Panc1 (cell line): ENCODE measurements around the gene TBC1D21. TPM values are rescaled to one million over a fixed set of nuclear protein-coding genes. Genes with fewer than 3 reads are reported as not detected.

ENCODE experiments used
- ATAC-seq: fragments of 200-7000 bp; cut with Tn5 transposase; 2 replicates; pipeline ENCODE4 v1.9.1; 2020; ENCODE audit warnings: mild to moderate bottlenecking, moderate library complexity
- BruUV-seq: library from RNA; stranded (reverse); fragments of 400-500 nt; replicated peaks from 2 replicates; lab custom pipeline; 2021; lab: Mats Ljungman, UMichigan
- CTCF ChIA-PET: fragments of 300-600 bp; sonication (Branson Sonifier 250); formaldehyde crosslinking; loops from one replicate; lab custom pipeline; 2022; ENCODE audit warnings: antibody characterized with exemption; lab: Charles Lee
- POLR2A ChIA-PET: fragments of 300-600 bp; sonication (Branson Sonifier 250); formaldehyde crosslinking; loops from one replicate; lab custom pipeline; 2022; ENCODE audit warnings: antibody characterized with exemption; lab: Charles Lee
- DNase-seq: peaks from one replicate; pipeline ENCODE4 v3.0.0-alpha.2; 2010; ENCODE audit warnings: low read depth, low spot score
- H3K27ac ChIP-seq: 2 replicates; pipeline ENCODE4 v1.5.1; 2011; ENCODE audit warnings: mild to moderate bottlenecking, low read length, inconsistent platforms
- H3K27me3 ChIP-seq: fragments of 200-500 bp; sonication (Bioruptor generic); 2 replicates; pipeline ENCODE4 v1.6.0; 2014; ENCODE audit warnings: low read length, inconsistent platforms; ENCODE audit not compliant: control insufficient read depth, insufficient read depth
- H3K36me3 ChIP-seq: fragments of 200-500 bp; sonication (Bioruptor generic); 2 replicates; pipeline ENCODE4 v1.5.1; 2014; ENCODE audit warnings: inconsistent platforms, mild to moderate bottlenecking, low read length, moderate library complexity; ENCODE audit not compliant: control insufficient read depth, insufficient read depth
- H3K4me1 ChIP-seq: 2 replicates; pipeline ENCODE4 v1.5.1; 2011; ENCODE audit warnings: inconsistent platforms, mild to moderate bottlenecking, low read length, moderate library complexity; ENCODE audit not compliant: control insufficient read depth, insufficient read depth
- H3K4me3 ChIP-seq, 2 experiments: 2 replicates each; pipeline ENCODE4 v1.5.1; 2011 to 2012; ENCODE audit warnings: low read depth in 2 of 2, low read length in 2 of 2, mild to moderate bottlenecking in 2 of 2, inconsistent platforms in 1 of 2, moderate library complexity in 1 of 2
- H3K9me3 ChIP-seq: fragments of 200-500 bp; sonication (Bioruptor generic); 2 replicates; pipeline ENCODE4 v1.5.1; 2014; ENCODE audit warnings: low read depth, mild to moderate bottlenecking, inconsistent platforms, low read length, moderate library complexity; ENCODE audit not compliant: control insufficient read depth, insufficient read depth
- POLR2AphosphoS5 ChIP-seq: IDR thresholded peaks from 2 replicates; pipeline ENCODE4 v1.6.1; 2012; ENCODE audit warnings: mild to moderate bottlenecking, low read depth, low read length, moderate library complexity
- SIN3A ChIP-seq: IDR thresholded peaks from 2 replicates; pipeline ENCODE4 v1.6.1; 2012; ENCODE audit warnings: low read depth, mild to moderate bottlenecking, low read length, moderate library complexity, borderline replicate concordance; ENCODE audit not compliant: insufficient read depth
- TCF7L2 ChIP-seq: IDR thresholded peaks from 2 replicates; pipeline ENCODE4 v1.6.1; 2011; ENCODE audit warnings: mild to moderate bottlenecking, low read depth, low read length, inconsistent platforms
- in situ Hi-C: cut with HindIII; loops from 2 replicates; pipeline ENCODE4 v1.10.0; 2016; ENCODE audit warnings: low sequenced_read_pairs, low pct_unique_long_range_greater_than_20kb
- intact Hi-C: fragments of 100-400 bp; cut with micrococcal nuclease; formaldehyde crosslinking; loops from one replicate; pipeline ENCODE4 v1.10.0; 2022; ENCODE audit not compliant: unreplicated experiment
- total RNA-seq: library from RNA; stranded (reverse); gene quantifications from one replicate; pipeline ENCODE4 v1.2.1, GENCODE V29; 2021; ENCODE audit not compliant: unreplicated experiment
- TF ChIP-seq, protein P1 (sequence below): fragments of 450-650 bp; IDR thresholded peaks from 2 replicates; pipeline ENCODE4 v1.5.1; 2017; ENCODE audit warnings: mild to moderate bottlenecking
- TF ChIP-seq, protein P2 (sequence below), 2 experiments: IDR thresholded peaks; 2 replicates each; pipeline ENCODE4 v1.6.1; 2011 to 2012; ENCODE audit warnings: low read depth in 2 of 2, control low read depth in 1 of 2, low read length in 1 of 2, mild to moderate bottlenecking in 1 of 2, moderate library complexity in 1 of 2; ENCODE audit not compliant: insufficient read depth in 1 of 2

The TBC1D21 gene
- total RNA-seq, 1 experiment from 2014 or later, result not detected

DNA sequence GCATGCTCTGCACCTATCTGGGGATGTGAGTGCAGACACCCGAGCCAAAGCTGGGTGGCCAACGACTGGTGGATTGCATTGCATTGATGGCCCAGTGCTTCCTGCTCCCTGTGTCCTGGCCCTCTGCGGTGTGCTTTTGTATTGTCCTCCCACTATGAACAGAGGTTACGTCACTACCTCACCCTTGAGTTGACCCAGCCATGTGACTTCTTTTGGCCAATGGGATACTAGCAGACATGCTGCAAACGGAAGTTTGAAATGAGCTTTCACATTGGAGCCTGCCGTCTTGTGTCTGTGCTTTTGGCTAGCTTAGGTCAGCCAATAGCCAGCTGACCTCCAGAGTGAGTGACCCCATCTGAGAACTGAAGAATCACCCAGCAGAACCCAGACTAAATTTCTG, 15.3 kb upstream of the TBC1D21 start:
- no peaks in the 10 kb centered on the region for H3K9me3 ChIP-seq
- POLR2A ChIA-PET, result no interaction called here
- intact Hi-C loops, result no loop called here
- no peak for TF ChIP-seq POLR2AphosphoS5
- no peak for TF ChIP-seq SIN3A
- TF ChIP-seq TCF7L2, result no peak
- TF ChIP-seq, protein P1, sequence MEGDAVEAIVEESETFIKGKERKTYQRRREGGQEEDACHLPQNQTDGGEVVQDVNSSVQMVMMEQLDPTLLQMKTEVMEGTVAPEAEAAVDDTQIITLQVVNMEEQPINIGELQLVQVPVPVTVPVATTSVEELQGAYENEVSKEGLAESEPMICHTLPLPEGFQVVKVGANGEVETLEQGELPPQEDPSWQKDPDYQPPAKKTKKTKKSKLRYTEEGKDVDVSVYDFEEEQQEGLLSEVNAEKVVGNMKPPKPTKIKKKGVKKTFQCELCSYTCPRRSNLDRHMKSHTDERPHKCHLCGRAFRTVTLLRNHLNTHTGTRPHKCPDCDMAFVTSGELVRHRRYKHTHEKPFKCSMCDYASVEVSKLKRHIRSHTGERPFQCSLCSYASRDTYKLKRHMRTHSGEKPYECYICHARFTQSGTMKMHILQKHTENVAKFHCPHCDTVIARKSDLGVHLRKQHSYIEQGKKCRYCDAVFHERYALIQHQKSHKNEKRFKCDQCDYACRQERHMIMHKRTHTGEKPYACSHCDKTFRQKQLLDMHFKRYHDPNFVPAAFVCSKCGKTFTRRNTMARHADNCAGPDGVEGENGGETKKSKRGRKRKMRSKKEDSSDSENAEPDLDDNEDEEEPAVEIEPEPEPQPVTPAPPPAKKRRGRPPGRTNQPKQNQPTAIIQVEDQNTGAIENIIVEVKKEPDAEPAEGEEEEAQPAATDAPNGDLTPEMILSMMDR, result no peak
- TF ChIP-seq, protein P2, sequence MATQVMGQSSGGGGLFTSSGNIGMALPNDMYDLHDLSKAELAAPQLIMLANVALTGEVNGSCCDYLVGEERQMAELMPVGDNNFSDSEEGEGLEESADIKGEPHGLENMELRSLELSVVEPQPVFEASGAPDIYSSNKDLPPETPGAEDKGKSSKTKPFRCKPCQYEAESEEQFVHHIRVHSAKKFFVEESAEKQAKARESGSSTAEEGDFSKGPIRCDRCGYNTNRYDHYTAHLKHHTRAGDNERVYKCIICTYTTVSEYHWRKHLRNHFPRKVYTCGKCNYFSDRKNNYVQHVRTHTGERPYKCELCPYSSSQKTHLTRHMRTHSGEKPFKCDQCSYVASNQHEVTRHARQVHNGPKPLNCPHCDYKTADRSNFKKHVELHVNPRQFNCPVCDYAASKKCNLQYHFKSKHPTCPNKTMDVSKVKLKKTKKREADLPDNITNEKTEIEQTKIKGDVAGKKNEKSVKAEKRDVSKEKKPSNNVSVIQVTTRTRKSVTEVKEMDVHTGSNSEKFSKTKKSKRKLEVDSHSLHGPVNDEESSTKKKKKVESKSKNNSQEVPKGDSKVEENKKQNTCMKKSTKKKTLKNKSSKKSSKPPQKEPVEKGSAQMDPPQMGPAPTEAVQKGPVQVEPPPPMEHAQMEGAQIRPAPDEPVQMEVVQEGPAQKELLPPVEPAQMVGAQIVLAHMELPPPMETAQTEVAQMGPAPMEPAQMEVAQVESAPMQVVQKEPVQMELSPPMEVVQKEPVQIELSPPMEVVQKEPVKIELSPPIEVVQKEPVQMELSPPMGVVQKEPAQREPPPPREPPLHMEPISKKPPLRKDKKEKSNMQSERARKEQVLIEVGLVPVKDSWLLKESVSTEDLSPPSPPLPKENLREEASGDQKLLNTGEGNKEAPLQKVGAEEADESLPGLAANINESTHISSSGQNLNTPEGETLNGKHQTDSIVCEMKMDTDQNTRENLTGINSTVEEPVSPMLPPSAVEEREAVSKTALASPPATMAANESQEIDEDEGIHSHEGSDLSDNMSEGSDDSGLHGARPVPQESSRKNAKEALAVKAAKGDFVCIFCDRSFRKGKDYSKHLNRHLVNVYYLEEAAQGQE (IDR thresholded peaks at IDR 0.05; ENCODE audit: insufficient read depth in 1 of 2, low read depth in 2 of 2, low read length in 1 of 2), result no peak
- H3K4me1 ChIP-seq, result no peaks in the 10 kb centered on the region
- H3K36me3 ChIP-seq, result no peaks in the 10 kb centered on the region
- ATAC-seq, result no peak
- peaks cover 10% of the 10 kb centered on the region for H3K27me3 ChIP-seq
- H3K4me3 ChIP-seq, result no peak overlapping the region
- in situ Hi-C loops, result no loop called here
- CTCF ChIA-PET, result no interaction called here
- no peak for DNase-seq
- no peak overlapping the region for H3K27ac ChIP-seq
- BruUV-seq, result no TSS peak

DNA sequence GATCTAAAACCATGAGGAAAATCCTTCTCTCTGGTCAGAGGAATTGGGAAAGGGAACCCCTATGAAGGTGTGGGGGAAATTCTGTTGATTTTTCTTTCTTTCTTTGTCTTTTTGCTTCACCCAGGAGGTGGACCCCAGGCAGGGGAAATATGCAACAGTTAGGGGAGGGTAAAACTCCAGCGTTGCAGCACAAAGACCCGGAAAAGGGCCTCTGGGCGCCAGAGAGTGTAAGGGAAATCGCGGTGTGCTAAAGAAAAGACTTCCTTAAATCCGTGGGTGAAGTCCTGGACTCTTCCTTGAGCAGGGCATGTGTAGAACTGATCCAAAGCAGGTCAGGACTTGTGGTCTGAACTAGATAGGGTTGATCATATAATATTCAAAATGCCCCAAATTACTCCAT, 11.1 kb upstream of the TBC1D21 start:
- no peak overlapping the region for H3K4me3 ChIP-seq
- no peak for ATAC-seq

More for the DNA sequence above, 11.1 kb upstream of the TBC1D21 start:
- DNase-seq, result no peak
- Histone ChIP-seq H3K36me3 (no peaks in the 10 kb centered on the region), H3K4me1 (no peaks in the 10 kb centered on the region), H3K27ac (no peak overlapping the region), H3K27me3 (peaks cover 22% of the 10 kb centered on the region), H3K9me3 (no peaks in the 10 kb centered on the region)
- intact Hi-C loops (no loop called here), in situ Hi-C loops (no loop called here)
- TF ChIP-seq SIN3A (no peak), POLR2AphosphoS5 (no peak), TCF7L2 (no peak)
- TF ChIP-seq, protein P1, result no peak
- TF ChIP-seq, protein P2 (IDR thresholded peaks at IDR 0.05; ENCODE audit: insufficient read depth in 1 of 2, low read depth in 2 of 2, low read length in 1 of 2), result no peak
- BruUV-seq, result no TSS peak
- ChIA-PET POLR2A (no interaction called here), CTCF (no interaction called here)
